Glutamatergic neuron (in vitro differentiated cells): ENCODE results near the gene GDPD5. TPM values are rescaled to one million over a fixed set of nuclear protein-coding genes. Genes with fewer than 3 reads are reported as not detected.

Experiments used
- DNase-seq: peaks from one replicate; pipeline ENCODE4 v3.0.0; 2022
- H3K27ac Mint-ChIP-seq: one replicate; pipeline ENCODE4 v1.8.0; 2020; ENCODE audit warnings: mild to moderate bottlenecking, mixed read lengths, inconsistent platforms; ENCODE audit not compliant: unreplicated experiment
- H3K27me3 Mint-ChIP-seq: one replicate; pipeline ENCODE4 v1.8.0; 2020; ENCODE audit warnings: mild to moderate bottlenecking, moderate library complexity, mixed read lengths, inconsistent platforms; ENCODE audit not compliant: unreplicated experiment
- H3K36me3 Mint-ChIP-seq: one replicate; pipeline ENCODE4 v1.8.0; 2020; ENCODE audit warnings: mild to moderate bottlenecking, mixed read lengths, inconsistent platforms; ENCODE audit not compliant: unreplicated experiment
- H3K4me1 Mint-ChIP-seq: one replicate; pipeline ENCODE4 v1.8.0; 2020; ENCODE audit warnings: mild to moderate bottlenecking, low read depth, mixed read lengths, inconsistent platforms; ENCODE audit not compliant: unreplicated experiment
- H3K4me3 Mint-ChIP-seq: one replicate; pipeline ENCODE4 v1.8.0; 2020; ENCODE audit warnings: mild to moderate bottlenecking, mixed read lengths, inconsistent platforms; ENCODE audit not compliant: unreplicated experiment
- H3K9me3 Mint-ChIP-seq: one replicate; pipeline ENCODE4 v1.8.0; 2020; ENCODE audit warnings: mild to moderate bottlenecking, moderate library complexity, mixed read lengths, inconsistent platforms; ENCODE audit not compliant: unreplicated experiment
- CTCF ChIP-seq: fragments of 200-600 bp; sonication (generic); IDR thresholded peaks from one replicate; pipeline ENCODE4 v1.5.0; 2021; ENCODE audit not compliant: partially characterized antibody, unreplicated experiment
- total RNA-seq: library from RNA; stranded (reverse); fragmentation: NEBNext Ultra II Directional; extraction: Animal tissue kit (Norgen Biotek cat#: 25700); gene quantifications from one replicate; pipeline ENCODE4 v1.2.1, GENCODE V29; 2021; ENCODE audit not compliant: unreplicated experiment

Gene GDPD5
- total RNA-seq, 1 donor from 2014 or later = 147 TPM

- Mint-ChIP-seq H3K9me3 (no peaks in the 10 kb centered on the region), H3K4me1 (peaks cover 2% of the 10 kb centered on the region), H3K4me3 (no peak overlapping the region), H3K36me3 (no peaks in the 10 kb centered on the region), H3K27me3 (peaks cover 5% of the 10 kb centered on the region), H3K27ac (no peak overlapping the region)
- TF ChIP-seq CTCF = peak; percentile 97
- peak; percentile 89 for DNase-seq
These were observed 80.3 kb downstream of the GDPD5 start for GRCh38 chr11:75445315-75445953.

GRCh38 chr11:75443043-75443442 is 82.7 kb downstream of the GDPD5 start:
- DNase-seq = no peak
- H3K36me3 Mint-ChIP-seq = no peaks in the 10 kb centered on the region
- TF ChIP-seq CTCF = no peak
- H3K9me3 Mint-ChIP-seq = no peaks in the 10 kb centered on the region
- H3K4me1 Mint-ChIP-seq = peaks cover 2% of the 10 kb centered on the region
- H3K27ac Mint-ChIP-seq = no peak overlapping the region
- H3K4me3 Mint-ChIP-seq = no peak overlapping the region
- H3K27me3 Mint-ChIP-seq = peaks cover 12% of the 10 kb centered on the region

- no peak overlapping the region for H3K4me3 Mint-ChIP-seq
- peaks cover 16% of the 10 kb centered on the region for H3K27me3 Mint-ChIP-seq
- DNase-seq = no peak
- peaks cover 2% of the 10 kb centered on the region for H3K9me3 Mint-ChIP-seq
- no peak overlapping the region for H3K27ac Mint-ChIP-seq
- H3K36me3 Mint-ChIP-seq = no peaks in the 10 kb centered on the region
- no peak for TF ChIP-seq CTCF
- peaks cover 2% of the 10 kb centered on the region for H3K4me1 Mint-ChIP-seq
These were observed 83.4 kb downstream of the GDPD5 start for GRCh38 chr11:75442161-75442885.

- Mint-ChIP-seq H3K4me1 (peaks cover 2% of the 10 kb centered on the region), H3K27ac (no peak overlapping the region), H3K9me3 (peaks cover 2% of the 10 kb centered on the region), H3K4me3 (no peak overlapping the region), H3K36me3 (no peaks in the 10 kb centered on the region), H3K27me3 (peaks cover 16% of the 10 kb centered on the region)
- TF ChIP-seq CTCF = no peak
- DNase-seq = no peak
These were observed 84.0 kb downstream of the GDPD5 start for GRCh38 chr11:75441804-75442132.
